Inferior parietal cortex (tissue), 1 donor: ENCODE data around the gene CASP9.

ENCODE experiments used
- DNase-seq: peaks from one replicate; pipeline ENCODE4 v3.0.0-alpha.2; 2016; ENCODE audit errors: extremely low spot score

The CASP9 gene

DNA sequence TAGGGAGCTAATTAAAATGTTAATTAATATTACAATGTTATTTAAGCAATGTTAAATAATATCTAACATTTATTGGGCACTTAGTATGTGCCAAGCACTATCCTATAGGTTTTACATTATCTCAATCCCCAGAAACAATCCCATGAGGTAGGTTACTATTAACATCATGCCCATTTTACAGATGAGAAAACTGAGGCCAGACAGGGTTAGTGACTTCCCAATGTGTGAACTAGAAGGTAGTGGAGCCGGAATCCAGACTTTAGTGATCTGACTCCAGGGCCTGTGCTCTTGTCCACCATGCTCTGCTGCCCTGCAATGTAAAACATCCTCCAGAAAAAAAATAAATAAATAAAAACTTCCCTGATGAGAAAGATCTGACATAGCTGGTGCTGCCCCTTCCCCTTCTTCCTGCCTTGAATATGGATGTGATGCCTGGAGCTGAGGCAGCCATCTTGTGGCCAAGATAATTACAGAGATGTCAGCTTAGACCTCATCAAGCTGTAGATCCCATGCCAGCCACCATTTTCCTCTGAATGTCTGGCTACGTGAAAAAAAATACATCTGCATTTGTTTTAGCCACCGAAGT, 75.0 kb downstream of the CASP9 start:
- DNase-seq: no peak

DNA sequence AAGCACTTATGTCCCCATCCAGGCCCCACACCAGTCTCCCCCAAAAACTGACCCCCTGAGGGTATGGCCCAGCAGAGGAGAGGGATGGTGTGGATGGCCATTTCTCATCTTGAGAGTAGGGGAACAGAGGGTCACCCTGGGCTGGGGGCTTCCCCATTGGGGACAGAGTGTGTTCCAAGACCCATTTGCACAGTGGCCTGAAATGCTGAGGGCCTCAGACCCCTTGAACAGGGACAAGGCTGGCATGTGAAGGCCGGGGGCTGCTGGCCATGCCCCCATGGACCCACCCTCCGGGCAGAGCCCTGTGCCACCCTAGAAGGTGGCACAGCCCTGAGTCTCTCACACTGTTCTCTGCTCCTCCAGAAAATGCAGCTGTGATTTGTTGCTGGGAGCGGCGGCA, 77.8 kb downstream of the CASP9 start:
- no peak for DNase-seq

DNA sequence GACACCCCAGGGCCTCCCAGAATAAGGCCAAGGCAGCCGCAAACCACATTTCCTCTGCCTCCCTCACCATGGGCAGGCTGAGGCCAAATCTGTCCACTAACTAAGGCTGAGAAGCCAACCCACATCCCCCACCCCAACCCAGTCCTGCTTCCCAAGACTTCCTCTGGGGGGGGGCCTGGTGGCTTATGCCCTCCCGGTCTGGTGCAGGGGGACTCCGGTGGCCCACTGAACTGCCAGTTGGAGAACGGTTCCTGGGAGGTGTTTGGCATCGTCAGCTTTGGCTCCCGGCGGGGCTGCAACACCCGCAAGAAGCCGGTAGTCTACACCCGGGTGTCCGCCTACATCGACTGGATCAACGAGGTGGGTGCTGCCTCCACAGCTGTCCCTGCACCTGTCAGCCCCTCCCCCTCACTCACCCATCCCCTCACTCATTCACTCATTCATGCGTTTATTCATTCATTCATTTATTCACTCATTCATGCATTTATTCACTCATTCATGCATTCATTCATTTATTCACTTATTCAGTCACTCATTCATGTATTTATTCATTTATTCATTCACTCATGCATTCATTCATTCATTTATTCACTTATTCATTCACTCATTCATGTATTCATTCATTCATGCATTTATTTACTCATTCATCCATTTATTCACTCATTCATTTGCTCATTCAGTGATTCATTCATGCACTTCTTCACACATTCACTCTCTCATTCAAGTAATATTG, 78.5 kb downstream of the CASP9 start:
- DNase-seq: no peak

DNA sequence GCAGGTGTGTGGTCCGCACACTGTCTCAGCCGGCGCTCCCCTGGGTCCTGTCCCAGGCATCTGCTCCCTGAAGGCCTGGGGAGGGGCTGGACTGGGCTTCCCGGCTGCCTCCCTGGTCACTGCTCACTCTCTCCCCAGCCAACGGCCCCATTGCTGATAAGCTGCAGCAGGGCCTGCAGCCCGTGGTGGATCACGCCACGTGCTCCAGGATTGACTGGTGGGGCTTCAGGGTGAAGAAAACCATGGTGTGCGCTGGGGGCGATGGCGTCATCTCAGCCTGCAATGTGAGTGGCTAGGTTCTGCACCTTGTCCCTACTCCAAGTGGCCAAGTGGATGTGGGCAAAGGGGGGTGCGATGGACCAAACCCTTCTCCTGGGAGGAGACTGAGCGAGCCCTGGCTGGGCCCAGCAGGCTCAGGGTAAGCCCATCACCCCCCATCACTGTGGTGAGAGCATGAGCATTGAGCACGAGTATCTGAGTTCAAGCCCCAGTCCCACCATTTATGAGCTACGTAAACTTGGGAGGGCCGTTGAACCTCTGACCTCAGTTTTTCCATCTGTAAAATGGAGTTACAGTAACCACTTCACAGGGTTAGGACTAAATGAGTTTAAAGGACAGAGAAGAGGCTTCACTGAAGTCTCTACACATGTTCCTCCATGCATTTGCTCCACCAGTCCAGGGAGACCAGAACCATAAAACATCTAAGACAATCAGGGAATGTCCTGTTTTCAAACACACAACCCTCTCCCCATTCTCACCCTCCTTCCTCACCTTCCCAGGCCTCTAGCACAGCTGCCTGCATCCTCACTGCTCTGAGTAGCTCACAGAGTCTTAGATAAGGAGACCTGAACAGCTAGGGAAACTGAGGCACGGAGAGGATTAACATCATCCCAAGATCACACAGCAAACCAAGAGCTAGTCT, 79.3 kb downstream of the CASP9 start:
- no peak for DNase-seq

DNA sequence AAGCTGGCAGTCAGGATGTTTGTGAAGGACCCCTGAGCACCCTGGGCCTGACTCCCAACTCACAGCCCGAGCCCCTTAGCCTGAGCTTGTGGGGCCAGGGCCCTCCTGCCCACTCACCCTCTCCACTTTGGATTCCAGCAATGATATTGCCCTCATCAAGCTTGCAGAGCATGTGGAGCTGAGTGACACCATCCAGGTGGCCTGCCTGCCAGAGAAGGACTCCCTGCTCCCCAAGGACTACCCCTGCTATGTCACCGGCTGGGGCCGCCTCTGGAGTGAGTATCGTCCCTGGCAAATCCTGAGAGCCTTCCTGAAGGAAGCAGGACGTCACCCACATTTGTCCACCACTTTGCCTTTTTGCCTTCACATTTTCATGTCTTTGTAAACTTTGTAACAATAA, 80.7 kb downstream of the CASP9 start:
- no peak for DNase-seq

DNA sequence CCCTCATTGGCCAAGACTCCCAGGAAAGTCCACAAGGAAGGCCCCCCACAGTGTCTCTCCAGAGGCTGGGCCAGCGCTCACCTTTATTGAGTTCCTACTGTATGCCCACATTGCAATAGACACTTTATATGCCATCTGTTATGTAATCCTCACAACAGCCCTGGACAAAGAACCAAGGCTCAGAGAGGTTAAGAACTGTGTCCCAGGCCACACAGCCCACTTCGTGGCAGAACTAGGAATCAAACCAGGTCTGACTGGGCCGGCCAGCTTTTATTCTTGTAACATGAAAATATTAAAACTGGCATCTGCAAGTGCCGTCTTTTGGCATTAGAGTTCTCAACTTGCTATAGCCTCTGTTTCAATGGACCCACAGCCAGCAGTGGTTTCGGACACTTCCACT, 81.3 kb downstream of the CASP9 start:
- no peak for DNase-seq

DNA sequence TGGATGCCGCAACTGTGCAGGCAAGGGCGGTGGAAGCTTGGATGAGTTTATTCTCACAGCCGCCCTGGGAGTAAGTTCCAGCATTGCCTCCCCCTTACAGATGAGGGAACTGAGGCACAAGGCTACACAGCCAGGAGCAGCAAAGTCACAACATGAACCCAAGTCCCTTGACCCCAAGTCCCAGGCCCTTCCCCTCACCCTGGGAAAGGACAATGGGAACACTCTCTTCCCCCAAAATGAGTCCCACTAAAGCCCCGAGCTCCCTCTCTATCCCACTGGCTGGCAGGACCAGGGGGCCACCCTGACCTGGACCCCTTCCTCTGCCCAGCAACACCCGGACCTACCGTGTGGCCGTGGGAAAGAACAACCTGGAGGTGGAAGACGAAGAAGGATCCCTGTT, 81.9 kb downstream of the CASP9 start:
- no peak for DNase-seq
